H9 (cell line): ENCODE results near the gene SEMA4D. TPM values are rescaled to one million over a fixed set of nuclear protein-coding genes. Genes with fewer than 3 reads are reported as not detected.
A peak's percentile ranks its signal among the peaks of the same experiment; 100 is the strongest.

Experiments used
- DNase-seq: peaks from one replicate; pipeline ENCODE4 v3.0.0-alpha.2; 2017
- H2AFZ ChIP-seq: one replicate; pipeline ENCODE4 v1.6.1; 2013; ENCODE audit warnings: mild to moderate bottlenecking, low read length, control low read depth, moderate library complexity
- H2AK5ac ChIP-seq: 2 replicates; pipeline ENCODE4 v1.6.1; 2013; ENCODE audit warnings: low read length, control low read depth, mixed read lengths; ENCODE audit not compliant: insufficient read length
- H2BK120ac ChIP-seq: one replicate; pipeline ENCODE4 v1.6.1; 2013; ENCODE audit warnings: low read depth, mild to moderate bottlenecking, low read length, control low read depth, inconsistent platforms; ENCODE audit not compliant: poor library complexity, severe bottlenecking
- H2BK12ac ChIP-seq: 2 replicates; pipeline ENCODE4 v1.6.1; 2013; ENCODE audit warnings: low read length, control low read depth, mixed read lengths, low read depth; ENCODE audit not compliant: insufficient read length
- H2BK15ac ChIP-seq: 2 replicates; pipeline ENCODE4 v1.6.1; 2013; ENCODE audit warnings: low read depth, low read length, control low read depth
- H2BK20ac ChIP-seq: one replicate; pipeline ENCODE4 v1.6.1; 2013; ENCODE audit warnings: low read depth, mild to moderate bottlenecking, low read length, control low read depth, inconsistent platforms; ENCODE audit not compliant: poor library complexity, severe bottlenecking
- H2BK5ac ChIP-seq: 2 replicates; pipeline ENCODE4 v1.6.1; 2013; ENCODE audit warnings: low read length, control low read depth, mixed read lengths; ENCODE audit not compliant: insufficient read length
- H3K14ac ChIP-seq: 2 replicates; pipeline ENCODE4 v1.6.1; 2013; ENCODE audit warnings: low read length, control low read depth; ENCODE audit not compliant: insufficient read depth
- H3K18ac ChIP-seq: 2 replicates; pipeline ENCODE4 v1.6.1; 2013; ENCODE audit warnings: low read depth, mild to moderate bottlenecking, mixed read lengths, low read length, control low read depth; ENCODE audit not compliant: insufficient read length
- H3K23ac ChIP-seq: 2 replicates; pipeline ENCODE4 v1.6.1; 2013; ENCODE audit warnings: low read length, control low read depth, mixed read lengths, low read depth; ENCODE audit not compliant: insufficient read length
- H3K23me2 ChIP-seq: 2 replicates; pipeline ENCODE4 v1.6.1; 2013; ENCODE audit warnings: low read depth, mild to moderate bottlenecking, mixed read lengths, low read length, control low read depth; ENCODE audit not compliant: insufficient read length, poor library complexity, severe bottlenecking
- H3K27ac ChIP-seq: 2 replicates; pipeline ENCODE4 v1.5.1; 2013; ENCODE audit warnings: low read length, control low read depth, mixed read lengths, low read depth; ENCODE audit not compliant: insufficient read length
- H3K27me3 ChIP-seq: 2 replicates; pipeline ENCODE4 v1.6.1; 2013; ENCODE audit warnings: low read length, control low read depth, inconsistent platforms; ENCODE audit not compliant: insufficient read depth
- H3K4ac ChIP-seq: 2 replicates; pipeline ENCODE4 v1.6.1; 2013; ENCODE audit warnings: low read depth, mild to moderate bottlenecking, control low read depth, inconsistent platforms, low read length, moderate library complexity
- H3K4me1 ChIP-seq: 2 replicates; pipeline ENCODE4 v1.6.1; 2013; ENCODE audit warnings: low read length, control low read depth, inconsistent platforms; ENCODE audit not compliant: insufficient read depth
- H3K4me2 ChIP-seq: 2 replicates; pipeline ENCODE4 v1.6.1; 2013; ENCODE audit warnings: low read length, control low read depth, mixed read lengths; ENCODE audit not compliant: insufficient read length, insufficient read depth
- H3K56ac ChIP-seq: 2 replicates; pipeline ENCODE4 v1.6.1; 2013; ENCODE audit warnings: low read depth, mild to moderate bottlenecking, mixed read lengths, low read length, control low read depth; ENCODE audit not compliant: insufficient read length
- H3K79me1 ChIP-seq: 2 replicates; pipeline ENCODE4 v1.6.1; 2013; ENCODE audit warnings: low read depth, mild to moderate bottlenecking, moderate library complexity, low read length, control low read depth, inconsistent platforms; ENCODE audit not compliant: insufficient read depth, poor library complexity, severe bottlenecking
- H3K79me2 ChIP-seq: 2 replicates; pipeline ENCODE4 v1.6.1; 2013; ENCODE audit warnings: low read length, control low read depth, inconsistent platforms; ENCODE audit not compliant: insufficient read depth
- H3K9ac ChIP-seq: 2 replicates; pipeline ENCODE4 v1.6.1; 2013; ENCODE audit warnings: low read length, control low read depth, mixed read lengths; ENCODE audit not compliant: insufficient read length; ENCODE audit errors: extremely low read depth
- H3K9me3 ChIP-seq: one replicate; pipeline ENCODE4 v1.6.1; 2013; ENCODE audit warnings: low read depth, low read length, inconsistent platforms; ENCODE audit not compliant: control insufficient read depth
- H3T11ph ChIP-seq: one replicate; pipeline ENCODE4 v1.6.1; 2013; ENCODE audit warnings: mild to moderate bottlenecking, low read length, control low read depth, inconsistent platforms
- H4K20me1 ChIP-seq: one replicate; pipeline ENCODE4 v1.6.1; 2013; ENCODE audit not compliant: control insufficient read depth, insufficient read length, insufficient read depth
- H4K5ac ChIP-seq: 2 replicates; pipeline ENCODE4 v1.6.1; 2013; ENCODE audit warnings: low read depth, mild to moderate bottlenecking, mixed read lengths, low read length, control low read depth; ENCODE audit not compliant: insufficient read length
- H4K8ac ChIP-seq: replicated peaks from 2 replicates; pipeline ENCODE4 v1.6.1; 2013; ENCODE audit warnings: low read length, control low read depth, mixed read lengths, low read depth; ENCODE audit not compliant: insufficient read length
- H4K91ac ChIP-seq: 2 replicates; pipeline ENCODE4 v1.6.1; 2013; ENCODE audit warnings: low read depth, mild to moderate bottlenecking, moderate library complexity, mixed read lengths, low read length, control low read depth; ENCODE audit not compliant: insufficient read length
- H3K27ac Mint-ChIP-seq, 3 experiments: 2 replicates in 2 of 3; 3 replicates in 1 of 3; pipeline ENCODE4 v1.8.0; 2020 to 2021; ENCODE audit warnings: mixed read lengths in 3 of 3, mild to moderate bottlenecking in 1 of 3, moderate library complexity in 1 of 3
- H3K27me3 Mint-ChIP-seq: 2 replicates; pipeline ENCODE4 v1.8.0; 2021; ENCODE audit warnings: low read depth, mild to moderate bottlenecking, moderate library complexity, mixed read lengths
- H3K36me3 Mint-ChIP-seq, 3 experiments: 2 replicates in 2 of 3; 3 replicates in 1 of 3; pipeline ENCODE4 v1.8.0; 2020 to 2021; ENCODE audit warnings: low read depth in 3 of 3, mixed read lengths in 3 of 3; ENCODE audit not compliant: insufficient read depth in 1 of 3
- H3K4me1 Mint-ChIP-seq, 2 experiments: 2 replicates each; pipeline ENCODE4 v1.8.0; 2020; ENCODE audit warnings: mixed read lengths in 2 of 2
- H3K4me3 Mint-ChIP-seq, 2 experiments: 2 replicates in 1 of 2; 3 replicates in 1 of 2; pipeline ENCODE4 v1.8.0; 2020 to 2021; ENCODE audit warnings: mild to moderate bottlenecking in 2 of 2, mixed read lengths in 2 of 2, moderate library complexity in 1 of 2
- H3K9me3 Mint-ChIP-seq, 2 experiments: 2 replicates in 1 of 2; 3 replicates in 1 of 2; pipeline ENCODE4 v1.8.0; 2020; ENCODE audit warnings: mild to moderate bottlenecking in 2 of 2, mixed read lengths in 2 of 2, moderate library complexity in 1 of 2
- WGBS: extraction: QIAGEN DNeasy Blood & Tissue Kit; methylation state at CpG from one replicate; pipeline ENCODE4 v1.1.7; 2013; ENCODE audit warnings: missing lambda C conversion rate, low lambda C conversion rate, mixed read lengths; ENCODE audit not compliant: insufficient read length; ENCODE audit errors: extremely low coverage; 5-methylcytosine and 5-hydroxymethylcytosine counted together
- total RNA-seq: library from RNA; stranded (reverse); gene quantifications from 2 replicates; pipeline ENCODE4 v1.2.1, GENCODE V29; 2021
- TF ChIP-seq, protein P1 (sequence below): fragments of 200-600 bp; sonication (generic); conservative IDR thresholded peaks from 3 replicates; pipeline ENCODE4 v1.8.0; 2021; ENCODE audit warnings: antibody characterized with exemption, mild to moderate bottlenecking

The SEMA4D gene
- total RNA-seq, 1 experiment from 2014 or later = 47.2 TPM

GRCh38 chr9:89418474-89418845, 79.5 kb downstream of the SEMA4D start:
- no peaks in the 10 kb centered on the region for H3K27me3 ChIP-seq
- Mint-ChIP-seq H3K9me3 (no peaks in the 10 kb centered on the region), H3K27me3 (no peaks in the 10 kb centered on the region), H3K36me3 (peaks cover 0 to 1% (median 0%) of the 10 kb centered on the region in 3 experiments; a peak in 1 of 7 replicates), H3K4me1 (peaks cover 23 to 28% of the 10 kb centered on the region in 2 experiments), H3K4me3 (no peak overlapping the region), H3K27ac (peak overlapping the region in 2 of 3 experiments; percentile 10 to 65; a peak in 3 of 7 replicates)
- H2AFZ ChIP-seq = no peak overlapping the region
- H3K9ac ChIP-seq = no peak overlapping the region
- H3T11ph ChIP-seq = no peak overlapping the region
- H2BK12ac ChIP-seq = no peak overlapping the region
- no peak overlapping the region for H4K5ac ChIP-seq
- peaks cover 3% of the 10 kb centered on the region; the same call in 1 of the 2 replicates for H3K79me2 ChIP-seq
- no peak overlapping the region for H2BK120ac ChIP-seq
- peaks cover 3% of the 10 kb centered on the region; the same call in 1 of the 2 replicates for H3K4me1 ChIP-seq
- no peak overlapping the region for H3K18ac ChIP-seq
- no CpG with 5 or more reads among the region's 9 CpGs for WGBS
- no peaks in the 10 kb centered on the region for H3K9me3 ChIP-seq
- no peak overlapping the region for H4K91ac ChIP-seq
- no peak overlapping the region for H2BK5ac ChIP-seq
- no peaks in the 10 kb centered on the region for H4K20me1 ChIP-seq
- H3K23me2 ChIP-seq = no peaks in the 10 kb centered on the region
- no peak overlapping the region for H3K23ac ChIP-seq
- no peak overlapping the region for H2BK20ac ChIP-seq
- H3K14ac ChIP-seq = no peak overlapping the region
- no peak for DNase-seq
- H3K4me2 ChIP-seq = no peak overlapping the region
- no peak overlapping the region for H2BK15ac ChIP-seq
- H3K4ac ChIP-seq = no peak overlapping the region
- no peak overlapping the region for H4K8ac ChIP-seq
- no peak overlapping the region for H2AK5ac ChIP-seq
- H3K79me1 ChIP-seq = no peaks in the 10 kb centered on the region
- no peak overlapping the region for H3K27ac ChIP-seq
- TF ChIP-seq, protein P1, sequence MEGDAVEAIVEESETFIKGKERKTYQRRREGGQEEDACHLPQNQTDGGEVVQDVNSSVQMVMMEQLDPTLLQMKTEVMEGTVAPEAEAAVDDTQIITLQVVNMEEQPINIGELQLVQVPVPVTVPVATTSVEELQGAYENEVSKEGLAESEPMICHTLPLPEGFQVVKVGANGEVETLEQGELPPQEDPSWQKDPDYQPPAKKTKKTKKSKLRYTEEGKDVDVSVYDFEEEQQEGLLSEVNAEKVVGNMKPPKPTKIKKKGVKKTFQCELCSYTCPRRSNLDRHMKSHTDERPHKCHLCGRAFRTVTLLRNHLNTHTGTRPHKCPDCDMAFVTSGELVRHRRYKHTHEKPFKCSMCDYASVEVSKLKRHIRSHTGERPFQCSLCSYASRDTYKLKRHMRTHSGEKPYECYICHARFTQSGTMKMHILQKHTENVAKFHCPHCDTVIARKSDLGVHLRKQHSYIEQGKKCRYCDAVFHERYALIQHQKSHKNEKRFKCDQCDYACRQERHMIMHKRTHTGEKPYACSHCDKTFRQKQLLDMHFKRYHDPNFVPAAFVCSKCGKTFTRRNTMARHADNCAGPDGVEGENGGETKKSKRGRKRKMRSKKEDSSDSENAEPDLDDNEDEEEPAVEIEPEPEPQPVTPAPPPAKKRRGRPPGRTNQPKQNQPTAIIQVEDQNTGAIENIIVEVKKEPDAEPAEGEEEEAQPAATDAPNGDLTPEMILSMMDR = no peak
- no peak overlapping the region for H3K56ac ChIP-seq
